Omental fat pad (tissue), 4 donors: ENCODE results near the gene EPB41L4A. TPM values are rescaled to one million over a fixed set of nuclear protein-coding genes. Genes with fewer than 3 reads are reported as not detected.

ENCODE experiments used
- ATAC-seq: fragments of 150-250 bp; one replicate; pipeline ENCODE4 v1.9.1; 2016; ENCODE audit warnings: mild to moderate bottlenecking, moderate library complexity; ENCODE audit not compliant: low FRiP score
- DNase-seq: peaks from one replicate; pipeline ENCODE4 v3.0.0-alpha.2; 2019; ENCODE audit warnings: low spot score
- total RNA-seq, 4 donors: library from RNA; depleted of rRNA; stranded (reverse); fragments of >200 nt; gene quantifications; one replicate each; pipeline ENCODE4 v1.1.0, GENCODE V29; 2016
- TF ChIP-seq, protein P1 (sequence below), 3 donors: fragments of 450-650 bp; IDR thresholded peaks; one replicate each; pipeline ENCODE4 v1.5.1; 2016 to 2017; ENCODE audit warnings: antibody characterized with exemption in 3 of 3, mild to moderate bottlenecking in 3 of 3, moderate library complexity in 2 of 3

The EPB41L4A gene
- total RNA-seq, 4 donors from 2014 or later = 17.8 to 64.3 (median 22.0) TPM

DNA sequence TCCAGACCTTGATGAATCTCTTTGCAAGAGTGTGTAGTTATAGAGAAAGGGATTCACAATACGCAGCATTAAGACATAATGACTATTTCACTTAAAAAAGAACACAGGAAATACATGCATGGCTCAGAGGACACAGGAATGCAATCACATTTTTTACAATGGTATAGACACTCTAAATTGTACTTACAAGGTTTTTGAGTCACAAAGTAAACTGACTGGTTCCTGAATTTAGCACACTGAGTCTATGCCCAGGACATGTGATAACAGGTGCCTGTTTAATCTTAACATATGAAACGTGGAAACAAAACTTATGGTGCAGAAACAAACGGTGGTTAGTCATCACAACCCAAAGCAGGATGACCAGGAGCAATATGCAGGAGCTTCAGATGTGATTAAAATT, 6.7 kb downstream of the EPB41L4A start:
- TF ChIP-seq, protein P1, sequence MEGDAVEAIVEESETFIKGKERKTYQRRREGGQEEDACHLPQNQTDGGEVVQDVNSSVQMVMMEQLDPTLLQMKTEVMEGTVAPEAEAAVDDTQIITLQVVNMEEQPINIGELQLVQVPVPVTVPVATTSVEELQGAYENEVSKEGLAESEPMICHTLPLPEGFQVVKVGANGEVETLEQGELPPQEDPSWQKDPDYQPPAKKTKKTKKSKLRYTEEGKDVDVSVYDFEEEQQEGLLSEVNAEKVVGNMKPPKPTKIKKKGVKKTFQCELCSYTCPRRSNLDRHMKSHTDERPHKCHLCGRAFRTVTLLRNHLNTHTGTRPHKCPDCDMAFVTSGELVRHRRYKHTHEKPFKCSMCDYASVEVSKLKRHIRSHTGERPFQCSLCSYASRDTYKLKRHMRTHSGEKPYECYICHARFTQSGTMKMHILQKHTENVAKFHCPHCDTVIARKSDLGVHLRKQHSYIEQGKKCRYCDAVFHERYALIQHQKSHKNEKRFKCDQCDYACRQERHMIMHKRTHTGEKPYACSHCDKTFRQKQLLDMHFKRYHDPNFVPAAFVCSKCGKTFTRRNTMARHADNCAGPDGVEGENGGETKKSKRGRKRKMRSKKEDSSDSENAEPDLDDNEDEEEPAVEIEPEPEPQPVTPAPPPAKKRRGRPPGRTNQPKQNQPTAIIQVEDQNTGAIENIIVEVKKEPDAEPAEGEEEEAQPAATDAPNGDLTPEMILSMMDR (IDR thresholded peaks at IDR 0.05) = no peak
- DNase-seq = no peak
- ATAC-seq = no peak

GRCh38 chr5:112411903-112412302, 7.2 kb downstream of the EPB41L4A start:
- ATAC-seq (no peak), DNase-seq (no peak)
- TF ChIP-seq, protein P1 (IDR thresholded peaks at IDR 0.05) = no peak

DNA sequence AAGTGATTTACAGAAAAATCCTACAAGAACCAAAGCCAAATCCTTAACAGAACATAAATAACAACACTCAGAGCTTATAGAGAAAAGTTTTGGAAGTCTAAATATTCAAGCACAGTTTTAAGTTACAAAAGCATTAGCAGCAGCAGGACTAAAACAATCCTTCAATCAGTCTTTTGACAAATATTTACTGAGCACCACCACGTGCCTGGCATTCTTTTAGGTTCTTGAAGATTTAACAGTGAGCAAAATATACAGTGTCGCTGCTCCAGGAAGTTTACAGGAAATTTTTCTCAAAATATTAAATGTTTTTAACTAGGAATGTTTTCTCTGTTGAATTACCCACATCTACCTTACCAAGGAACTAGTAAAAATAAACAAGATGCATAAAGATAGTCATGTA, 11.4 kb downstream of the EPB41L4A start:
- ATAC-seq = no peak
- TF ChIP-seq, protein P1 (IDR thresholded peaks at IDR 0.05) = no peak

DNA sequence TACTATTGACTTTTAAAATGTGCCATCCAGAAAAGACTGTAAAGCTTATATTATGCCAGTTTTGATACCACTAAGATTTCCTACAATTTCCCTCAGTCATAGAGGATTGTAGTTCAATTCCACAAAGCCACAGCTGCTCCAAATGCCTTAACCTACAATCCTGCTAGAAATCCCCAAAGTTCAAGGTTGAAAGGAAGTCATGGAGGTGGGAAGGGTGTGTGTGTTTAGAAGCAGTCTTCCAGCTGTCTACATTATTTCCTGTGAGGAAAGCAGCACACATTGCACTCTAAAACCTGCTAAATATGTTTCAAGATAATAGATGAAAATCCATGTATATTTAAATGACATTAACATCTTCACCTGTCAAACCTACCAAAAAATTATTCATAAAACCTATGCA, 11.8 kb downstream of the EPB41L4A start:
- TF ChIP-seq, protein P1 (IDR thresholded peaks at IDR 0.05) = no peak
- DNase-seq = no peak
- no peak for ATAC-seq

More for the DNA sequence above, 11.4 kb downstream of the EPB41L4A start:
- DNase-seq = no peak

DNA sequence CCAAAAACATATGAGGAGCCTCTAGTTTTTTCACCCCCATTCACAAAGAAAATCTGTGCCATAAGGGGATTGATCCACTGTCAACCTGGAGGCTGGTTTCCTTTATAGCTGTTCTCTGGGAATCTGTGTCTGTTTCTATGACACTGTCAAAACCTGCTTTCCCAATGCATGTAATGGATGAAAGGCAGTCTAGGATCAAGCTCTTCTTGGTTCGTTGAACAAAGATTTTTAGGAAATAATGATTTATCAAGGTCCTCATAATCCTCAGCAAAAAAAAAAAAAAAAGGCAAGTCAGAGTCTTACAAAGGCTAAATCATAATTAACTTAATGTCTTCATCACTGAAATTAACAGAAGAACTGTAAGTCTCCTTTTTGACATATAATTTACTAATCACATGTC, 16.0 kb downstream of the EPB41L4A start:
- ATAC-seq (no peak), DNase-seq (no peak)
- TF ChIP-seq, protein P1 (IDR thresholded peaks at IDR 0.05) = no peak

DNA sequence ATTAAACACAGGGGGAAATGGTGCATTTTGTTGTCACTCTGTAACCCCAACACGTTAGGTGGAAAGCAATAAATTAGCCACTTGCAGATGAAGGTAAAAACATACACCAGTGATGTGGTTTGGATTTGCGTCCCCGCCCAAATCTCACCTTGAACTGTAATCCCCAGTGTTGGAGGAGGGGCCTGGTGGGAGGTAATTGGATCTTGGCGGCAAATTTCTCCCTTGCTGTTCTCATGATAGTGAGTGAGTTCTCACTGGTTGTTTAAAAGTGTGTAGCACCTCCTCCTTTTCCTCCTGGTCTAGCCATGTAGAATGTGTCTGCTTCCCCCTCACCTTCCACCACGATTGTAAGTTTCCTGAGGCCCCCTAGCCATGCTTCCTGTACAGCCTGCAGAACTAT, 17.2 kb downstream of the EPB41L4A start:
- DNase-seq (no peak), ATAC-seq (no peak)
- TF ChIP-seq, protein P1 (IDR thresholded peaks at IDR 0.05) = no peak

GRCh38 chr5:112397690-112398089, 21.4 kb downstream of the EPB41L4A start:
- DNase-seq (no peak), ATAC-seq (no peak)
- TF ChIP-seq, protein P1 (IDR thresholded peaks at IDR 0.05) = no peak
